ENCODE results near the gene MUC5AC.
"Not testable (repeated sequence)": the region's sequence is repeated elsewhere in the genome, so short reads cannot be mapped to it uniquely, and the experiment has no call there.

Gene MUC5AC

GRCh38 chr11:1208394-1209261, 50.9 kb downstream of the MUC5AC start:
- DNase-seq (ENCODE audit: extremely low spot score): no peak
- ChIA-PET POLR2A (no interaction called here), CTCF (no interaction called here)
- TF ChIP-seq CTBP1 (IDR thresholded peaks at IDR 0.05; ENCODE audit: borderline replicate concordance) (no peak), ARNT (IDR thresholded peaks at IDR 0.05) (no peak)

DNA sequence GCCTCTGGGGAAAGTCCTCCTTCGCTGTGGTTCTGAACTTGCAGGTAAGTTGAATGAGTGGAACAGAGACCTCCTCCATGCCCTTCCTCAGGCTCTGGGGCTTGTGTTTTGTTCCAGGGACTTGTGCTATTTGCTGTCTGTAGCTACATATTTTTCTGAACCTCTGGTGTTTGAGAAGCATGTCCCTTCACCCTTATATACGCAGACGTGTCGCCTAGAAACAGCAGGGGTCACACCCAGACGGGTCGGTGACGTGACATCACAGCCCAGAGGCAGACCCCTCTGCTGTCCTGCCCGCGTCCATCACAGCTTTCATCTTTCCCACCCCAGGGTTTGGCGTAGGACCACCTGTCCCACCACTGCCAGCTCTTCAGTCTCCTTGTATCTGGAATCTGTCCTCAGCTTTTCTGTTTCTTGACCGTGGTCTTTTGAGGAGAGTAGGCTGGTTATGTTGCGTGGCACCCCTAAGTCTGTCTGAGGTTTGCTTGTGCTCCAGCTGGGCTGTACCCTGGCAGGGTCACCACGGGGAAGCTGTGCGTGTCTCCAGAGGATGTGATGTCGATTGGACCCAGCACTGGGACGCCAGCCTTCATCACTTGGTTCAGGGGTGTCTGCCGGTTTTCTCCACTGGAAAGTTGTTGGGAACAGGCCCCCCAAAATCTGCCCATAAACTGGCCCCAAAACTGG, 51.8 kb downstream of the MUC5AC start:
- no peak for TF ChIP-seq SUZ12 (IDR thresholded peaks at IDR 0.05)
- DNase-seq (ENCODE audit: extremely low spot score): no peak
- POLR2A ChIA-PET: no interaction called here
- CTCF ChIA-PET: no interaction called here

DNA sequence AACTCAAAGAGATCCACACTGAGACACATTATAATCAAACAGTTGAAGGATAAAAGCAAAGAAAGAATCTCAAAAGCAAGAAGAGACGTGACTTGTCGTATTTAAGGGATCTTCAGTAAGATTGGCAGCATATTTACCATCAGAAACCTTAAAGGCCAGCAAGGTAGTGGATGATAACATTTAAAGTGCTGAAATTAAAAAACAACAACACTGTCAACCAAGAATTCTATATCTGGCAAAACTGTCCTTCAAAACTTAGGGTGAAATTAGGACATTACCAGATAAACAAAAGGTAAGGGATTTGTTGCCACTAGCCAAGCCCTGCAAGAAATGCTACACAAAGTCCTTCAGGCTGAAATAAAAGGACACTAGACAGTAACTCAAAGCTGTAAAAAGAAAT, 54.1 kb downstream of the MUC5AC start:
- POLR2A ChIA-PET: no interaction called here
- TF ChIP-seq LEF1 (IDR thresholded peaks at IDR 0.05; ENCODE audit: borderline replicate concordance) (no peak), FOXM1 (IDR thresholded peaks at IDR 0.05; ENCODE audit: borderline replicate concordance) (no peak), ELF4 (IDR thresholded peaks at IDR 0.05) (no peak), HDGF (IDR thresholded peaks at IDR 0.05; ENCODE audit: borderline replicate concordance) (no peak), SUZ12 (IDR thresholded peaks at IDR 0.05) (no peak), SP1 (IDR thresholded peaks at IDR 0.05) (no peak), L3MBTL2 (conservative IDR thresholded peaks at IDR 0.05) (no peak), ARNT (IDR thresholded peaks at IDR 0.05) (no peak), CTBP1 (IDR thresholded peaks at IDR 0.05; ENCODE audit: borderline replicate concordance) (no peak), BHLHE40 (IDR thresholded peaks at IDR 0.05; ENCODE audit: borderline replicate concordance) (no peak), FOXA1 (IDR thresholded peaks at IDR 0.05) (no peak), TARDBP (IDR thresholded peaks at IDR 0.05) (no peak), ZNF384 (IDR thresholded peaks at IDR 0.05) (no peak), FOXK2 (IDR thresholded peaks at IDR 0.05) (no peak)
- TF ChIP-seq, protein P1, sequence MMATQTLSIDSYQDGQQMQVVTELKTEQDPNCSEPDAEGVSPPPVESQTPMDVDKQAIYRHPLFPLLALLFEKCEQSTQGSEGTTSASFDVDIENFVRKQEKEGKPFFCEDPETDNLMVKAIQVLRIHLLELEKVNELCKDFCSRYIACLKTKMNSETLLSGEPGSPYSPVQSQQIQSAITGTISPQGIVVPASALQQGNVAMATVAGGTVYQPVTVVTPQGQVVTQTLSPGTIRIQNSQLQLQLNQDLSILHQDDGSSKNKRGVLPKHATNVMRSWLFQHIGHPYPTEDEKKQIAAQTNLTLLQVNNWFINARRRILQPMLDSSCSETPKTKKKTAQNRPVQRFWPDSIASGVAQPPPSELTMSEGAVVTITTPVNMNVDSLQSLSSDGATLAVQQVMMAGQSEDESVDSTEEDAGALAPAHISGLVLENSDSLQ (IDR thresholded peaks at IDR 0.05): no peak
- DNase-seq (ENCODE audit: extremely low spot score): no peak
- CTCF ChIA-PET: no interaction called here

DNA sequence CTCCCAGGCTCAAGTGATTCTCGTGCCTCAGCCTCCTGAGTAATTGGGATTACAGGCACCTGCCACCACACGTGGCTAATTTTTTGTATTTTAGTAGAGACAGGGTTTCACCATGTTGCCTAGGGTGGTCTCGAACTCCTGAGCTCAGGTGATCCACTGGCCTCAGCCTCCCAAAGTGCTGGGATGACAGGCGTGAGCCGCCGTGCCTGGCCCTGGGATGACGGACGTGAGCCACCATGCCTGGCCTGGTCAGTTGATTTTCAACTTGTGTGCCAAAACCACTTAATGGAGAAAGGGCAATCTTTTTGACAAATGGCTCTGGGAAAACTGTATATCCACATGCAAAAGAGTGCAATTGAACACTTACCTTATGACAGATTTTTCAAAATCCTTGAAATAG, 58.1 kb downstream of the MUC5AC start:
- CTCF ChIA-PET; DNase-seq (ENCODE audit: extremely low spot score); POLR2A ChIA-PET: not testable (repeated sequence)

GRCh38 chr11:1217151-1217550, 59.4 kb downstream of the MUC5AC start:
- TF ChIP-seq L3MBTL2 (conservative IDR thresholded peaks at IDR 0.05): no peak
- TF ChIP-seq TARDBP (IDR thresholded peaks at IDR 0.05): no peak
- TF ChIP-seq SP1 (IDR thresholded peaks at IDR 0.05): no peak
- no peak for TF ChIP-seq SUZ12 (IDR thresholded peaks at IDR 0.05)
- TF ChIP-seq FOXK2 (IDR thresholded peaks at IDR 0.05): no peak
- POLR2A ChIA-PET: no interaction called here
- CTCF ChIA-PET: no interaction called here
- DNase-seq (ENCODE audit: extremely low spot score): no peak

DNA sequence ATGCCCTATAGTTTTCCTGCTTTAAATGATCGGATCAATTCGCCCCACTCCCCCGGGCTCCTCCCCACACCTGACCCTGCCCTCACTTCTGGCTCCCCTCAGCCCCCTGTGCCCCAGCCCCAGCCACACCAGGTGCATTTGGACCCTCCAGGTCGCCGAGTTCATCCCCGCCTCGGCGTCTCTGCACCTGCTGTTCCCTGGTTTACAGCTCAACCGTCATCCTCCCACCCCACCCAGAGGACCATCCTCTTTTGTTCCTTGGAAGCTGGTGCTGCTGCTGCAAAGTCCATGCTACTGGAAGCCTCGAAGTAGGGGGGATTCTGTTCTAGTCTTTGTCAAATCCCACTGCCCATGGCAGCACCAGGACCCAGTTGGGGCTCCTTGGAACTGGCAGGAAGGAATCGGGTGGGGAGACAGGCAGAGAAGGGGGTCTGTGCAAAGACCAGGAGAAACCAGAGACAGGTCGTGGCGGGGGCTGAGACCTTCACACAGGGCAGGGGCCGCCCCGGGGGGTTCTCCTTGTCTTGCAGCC, 60.6 kb downstream of the MUC5AC start:
- ChIA-PET CTCF (no interaction called here), POLR2A (no interaction called here)
- DNase-seq (ENCODE audit: extremely low spot score): no peak
- no peak for TF ChIP-seq L3MBTL2 (conservative IDR thresholded peaks at IDR 0.05)
- no peak for TF ChIP-seq NFRKB (IDR thresholded peaks at IDR 0.05)
- no peak for TF ChIP-seq ARNT (IDR thresholded peaks at IDR 0.05)
- no peak for TF ChIP-seq SUZ12 (IDR thresholded peaks at IDR 0.05)
- TF ChIP-seq FOXM1 (IDR thresholded peaks at IDR 0.05; ENCODE audit: borderline replicate concordance): no peak
- no peak for TF ChIP-seq FOXK2 (IDR thresholded peaks at IDR 0.05)
- no peak for TF ChIP-seq FOXA1 (IDR thresholded peaks at IDR 0.05)
- no peak for TF ChIP-seq SP1 (IDR thresholded peaks at IDR 0.05)
- TF ChIP-seq, protein P1 (IDR thresholded peaks at IDR 0.05): no peak
- TF ChIP-seq TARDBP (IDR thresholded peaks at IDR 0.05): no peak

DNA sequence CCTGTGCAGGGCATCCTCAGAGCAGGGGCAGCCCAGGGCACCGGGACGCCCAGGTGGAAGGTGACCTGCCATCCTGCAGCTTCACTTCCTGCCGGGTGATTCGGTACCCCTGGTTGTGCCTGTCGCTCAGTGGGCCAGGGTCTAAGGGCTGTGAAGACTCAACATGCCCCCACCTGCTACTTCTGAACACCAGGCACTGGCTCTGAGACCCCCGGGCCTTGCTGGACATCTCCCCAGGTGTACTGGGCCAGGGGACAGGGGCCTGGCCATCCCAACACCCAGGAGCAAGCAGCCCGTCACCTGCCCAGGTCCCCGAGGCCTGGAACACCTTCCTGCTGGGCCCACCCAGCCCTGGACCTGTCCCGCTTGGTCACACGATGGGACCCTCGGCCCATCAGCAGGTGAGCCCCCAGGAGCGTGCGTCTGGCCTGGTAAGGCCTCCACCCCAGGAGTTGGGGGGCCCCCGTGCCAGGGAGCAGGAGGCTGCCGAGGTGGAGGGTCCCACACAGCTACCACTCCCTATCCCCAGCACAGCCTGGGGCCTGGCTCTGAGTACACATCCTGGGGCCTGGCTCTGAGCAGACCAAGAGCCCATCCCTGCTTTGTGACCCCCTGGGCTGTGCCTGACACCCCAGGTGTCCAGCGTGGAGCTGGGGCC, 61.2 kb downstream of the MUC5AC start:
- ChIA-PET POLR2A (no interaction called here), CTCF (no interaction called here)
- DNase-seq (ENCODE audit: extremely low spot score): no peak
- TF ChIP-seq ZNF384 (IDR thresholded peaks at IDR 0.05) (no peak), CTBP1 (IDR thresholded peaks at IDR 0.05; ENCODE audit: borderline replicate concordance) (no peak), FOXA1 (IDR thresholded peaks at IDR 0.05) (no peak), FOXK2 (IDR thresholded peaks at IDR 0.05) (no peak), FOXM1 (IDR thresholded peaks at IDR 0.05; ENCODE audit: borderline replicate concordance) (no peak), BHLHE40 (IDR thresholded peaks at IDR 0.05; ENCODE audit: borderline replicate concordance) (no peak), ARNT (IDR thresholded peaks at IDR 0.05) (no peak)
- TF ChIP-seq, protein P1 (IDR thresholded peaks at IDR 0.05): no peak

Measured in HEK293T (cell line).